B cell (primary cell): ENCODE results near the gene CLN5. TPM values are rescaled to one million over a fixed set of nuclear protein-coding genes. Genes with fewer than 3 reads are reported as not detected.

Experiments
- ATAC-seq: fragments of 200-7000 bp; cut with Tn5 transposase; one replicate; pipeline ENCODE4 v1.10.0; 2021; ENCODE audit warnings: low read depth, mild to moderate bottlenecking, moderate number of reproducible peaks, moderate library complexity
- CTCF ChIA-PET: fragments of 350-600 bp; sonication (Branson Sonifier 250); formaldehyde crosslinking; loops from one replicate; lab custom pipeline; 2021; ENCODE audit warnings: antibody characterized with exemption, inconsistent platforms; lab: Charles Lee
- POLR2A ChIA-PET: fragments of 350-600 bp; sonication (Branson Sonifier 250); formaldehyde crosslinking; loops from one replicate; lab custom pipeline; 2021; ENCODE audit warnings: antibody characterized with exemption; lab: Charles Lee
- DNase-seq: peaks from one replicate; pipeline ENCODE4 v3.0.0; 2013
- H2AFZ ChIP-seq: 2 replicates; pipeline ENCODE4 v1.6.1; 2012; ENCODE audit warnings: mild to moderate bottlenecking, low read depth, low read length; ENCODE audit not compliant: insufficient read depth, poor library complexity, severe bottlenecking
- H3K27ac ChIP-seq, 2 donors: 1 replicate in 1 of 2; 2 replicates in 1 of 2; pipeline ENCODE4 v1.5.1; 2012 to 2013; ENCODE audit warnings: low read length in 2 of 2, mild to moderate bottlenecking in 2 of 2, moderate library complexity in 1 of 2
- H3K27me3 ChIP-seq, 4 experiments: fragments of 200-600 bp in 1 of 4; sonication (generic) in 1 of 4; replicated peaks in 1 of 4; 1 replicate in 2 of 4; 2 replicates in 2 of 4; pipeline versions ENCODE4 v1.6.1 to v1.7.0; 2013 to 2016; ENCODE audit warnings: low read length in 3 of 4, mild to moderate bottlenecking in 2 of 4, mixed read lengths in 1 of 4, moderate library complexity in 1 of 4; ENCODE audit not compliant: insufficient read depth in 4 of 4, control insufficient read depth in 3 of 4; ENCODE audit errors: control extremely low read depth in 1 of 4
- H3K36me3 ChIP-seq, 2 experiments: replicated peaks in 1 of 2; 1 replicate in 1 of 2; 2 replicates in 1 of 2; pipeline versions ENCODE4 v1.6.1 to v1.7.1; 2013; ENCODE audit warnings: low read length in 1 of 2; ENCODE audit not compliant: insufficient read depth in 2 of 2, control insufficient read depth in 1 of 2; ENCODE audit errors: control extremely low read depth in 1 of 2, extremely low read depth in 1 of 2
- H3K4me1 ChIP-seq, 2 donors: fragments of 200-600 bp in 1 of 2; sonication (generic) in 1 of 2; 1 replicate in 1 of 2; 2 replicates in 1 of 2; pipeline versions ENCODE4 v1.5.1 to v1.6.1; 2013 to 2017; ENCODE audit warnings: low read length in 2 of 2; ENCODE audit not compliant: control insufficient read depth in 2 of 2, insufficient read depth in 2 of 2
- H3K4me2 ChIP-seq: replicated peaks from 2 replicates; pipeline ENCODE3; 2012; ENCODE audit warnings: mild to moderate bottlenecking, low read depth, low read length; ENCODE audit not compliant: poor library complexity, severe bottlenecking
- H3K4me3 ChIP-seq, 5 experiments: fragments of 200-600 bp in 1 of 5; sonication (generic) in 1 of 5; 1 replicate in 3 of 5; 2 replicates in 2 of 5; pipeline versions ENCODE4 v1.5.1 to v1.7.0; 2011 to 2016; ENCODE audit warnings: low read length in 4 of 5, mild to moderate bottlenecking in 4 of 5, low read depth in 2 of 5, control low read depth in 1 of 5, moderate library complexity in 1 of 5; ENCODE audit not compliant: insufficient read depth in 1 of 5; ENCODE audit errors: control extremely low read depth in 1 of 5, extremely low read depth in 1 of 5
- H3K79me2 ChIP-seq: fragments of 200-600 bp; sonication (generic); one replicate; pipeline ENCODE4 v1.6.0; 2016; ENCODE audit warnings: low read length; ENCODE audit not compliant: control insufficient read depth, insufficient read depth
- H3K9ac ChIP-seq: fragments of 200-600 bp; sonication (generic); 2 replicates; pipeline ENCODE4 v1.6.1; 2017; ENCODE audit warnings: mild to moderate bottlenecking, low read length, moderate library complexity
- H3K9me3 ChIP-seq, 3 donors: one replicate each; pipeline versions ENCODE4 v1.6.1 to v1.7.1; 2013; ENCODE audit warnings: low read length in 2 of 3; ENCODE audit not compliant: control insufficient read depth in 2 of 3, insufficient read depth in 1 of 3; ENCODE audit errors: control extremely low read depth in 1 of 3
- H4K20me1 ChIP-seq: 2 replicates; pipeline ENCODE4 v1.6.0; 2012; ENCODE audit warnings: mild to moderate bottlenecking, low read length; ENCODE audit not compliant: insufficient read depth, control insufficient read depth, poor library complexity, severe bottlenecking
- H3K27ac Mint-ChIP-seq: one replicate; pipeline ENCODE4 v1.8.0; 2021; ENCODE audit warnings: mixed read lengths
- H3K27me3 Mint-ChIP-seq: one replicate; pipeline ENCODE4 v1.8.0; 2021; ENCODE audit warnings: mixed read lengths
- H3K4me1 Mint-ChIP-seq: one replicate; pipeline ENCODE4 v1.8.0; 2021; ENCODE audit warnings: mixed read lengths
- H3K4me3 Mint-ChIP-seq: one replicate; pipeline ENCODE4 v1.8.0; 2021; ENCODE audit warnings: mixed read lengths
- H3K9me3 Mint-ChIP-seq: one replicate; pipeline ENCODE4 v1.8.0; 2022; ENCODE audit warnings: mixed read lengths; ENCODE audit not compliant: insufficient read depth
- CTCF ChIP-seq: fragments of 200-600 bp; IDR thresholded peaks from one replicate; pipeline ENCODE4 v1.8.0; 2022; ENCODE audit warnings: antibody characterized with exemption, mild to moderate bottlenecking
- EZH2 ChIP-seq: IDR thresholded peaks from 2 replicates; pipeline ENCODE4 v1.6.1; 2012; ENCODE audit warnings: borderline replicate concordance, low read depth, mild to moderate bottlenecking, moderate library complexity, low read length; ENCODE audit not compliant: insufficient read depth, poor library complexity, severe bottlenecking
- WGBS: methylation state at CpG from one replicate; pipeline ENCODE4 v1.1.5; 2013; ENCODE audit warnings: missing lambda C conversion rate; ENCODE audit not compliant: insufficient coverage; 5-methylcytosine and 5-hydroxymethylcytosine counted together
- intact Hi-C: fragments of 100-400 bp; cut with micrococcal nuclease; formaldehyde crosslinking; loops from one replicate; pipeline ENCODE4 v1.10.0; 2022
- polyA plus RNA-seq: library from polyadenylated mRNA; depleted of rRNA; stranded (reverse); fragments of >200 nt; gene quantifications from 2 replicates; pipeline ENCODE4 v1.2.3, GENCODE V29; 2012
- total RNA-seq, 2 donors: library from RNA; stranded (reverse); fragments of 120-200 nt in 1 of 2; gene quantifications; 1 replicate in 1 of 2; 2 replicates in 1 of 2; pipeline versions ENCODE4 v1.2.3 to v1.2.4, GENCODE V29; 2013 to 2022

Gene CLN5
- total and polyA plus RNA-seq, 2 donors (not counting 1 experiment from before 2014, with no cell fraction given), result 11.9 to 36.9 TPM

- Mint-ChIP-seq H3K27me3 (peaks cover 22% of the 10 kb centered on the region), H3K4me3 (no peak within 1 kb of the TSS), H3K9me3 (no peaks in the 10 kb centered on the region), H3K27ac (no peak within 1 kb of the TSS), H3K4me1 (no peaks in the 10 kb centered on the region)
- ChIA-PET POLR2A (no interaction called here), CTCF (no interaction called here)
- Histone ChIP-seq H3K4me3 (no peak within 1 kb of the TSS), H4K20me1 (no peaks in the 10 kb centered on the region), H2AFZ (no peak within 1 kb of the TSS), H3K9me3 (peaks cover 0 to 2% (median 0%) of the 10 kb centered on the region in 3 donors), H3K9ac (no peak within 1 kb of the TSS), H3K27ac (no peak within 1 kb of the TSS), H3K4me1 (no peaks in the 10 kb centered on the region), H3K36me3 (no peaks in the 10 kb centered on the region), H3K79me2 (no peaks in the 10 kb centered on the region), H3K4me2 (no peak within 1 kb of the TSS), H3K27me3 (no peaks in the 10 kb centered on the region)
- intact Hi-C loops, result no loop called here
- DNase-seq (no peak), ATAC-seq (no peak)
- no CpG with 5 or more reads among the region's 2 CpGs for WGBS
- TF ChIP-seq CTCF (no peak), EZH2 (no peak)
Observed at GRCh38 chr13:76948149-76948548, 43.7 kb upstream of the CLN5 start, which contains the start of gene ACOD1. ACOD1 (plus strand) TSS chr13:76948511; CDS start chr13:76948559, 48 bp downstream.

- DNase-seq, result no peak
- no peaks in the 10 kb centered on the region for H3K4me1 Mint-ChIP-seq
- no peak overlapping the region for H3K27ac ChIP-seq
- no peaks in the 10 kb centered on the region for H3K36me3 ChIP-seq
- no peaks in the 10 kb centered on the region for H3K79me2 ChIP-seq
- ATAC-seq, result no peak
- no peak overlapping the region for H3K9ac ChIP-seq
- POLR2A ChIA-PET, result no interaction called here
- H3K27ac Mint-ChIP-seq, result no peak overlapping the region
- no peak overlapping the region for H3K4me2 ChIP-seq
- no peaks in the 10 kb centered on the region for H4K20me1 ChIP-seq
- H3K9me3 Mint-ChIP-seq, result no peaks in the 10 kb centered on the region
- H3K9me3 ChIP-seq, result peaks cover 0 to 2% (median 0%) of the 10 kb centered on the region in 3 donors
- H3K4me1 ChIP-seq, result no peaks in the 10 kb centered on the region
- WGBS, result no CpG with 5 or more reads among the region's 2 CpGs
- H3K27me3 Mint-ChIP-seq, result peaks cover 26% of the 10 kb centered on the region
- intact Hi-C loops, result no loop called here
- H3K4me3 ChIP-seq, result no peak overlapping the region
- H3K27me3 ChIP-seq, result no peaks in the 10 kb centered on the region
- no peak overlapping the region for H2AFZ ChIP-seq
- H3K4me3 Mint-ChIP-seq, result no peak overlapping the region
- TF ChIP-seq CTCF (no peak), EZH2 (no peak)
- CTCF ChIA-PET, result interaction anchor here (1.3 kb wide), 1 partner anchor 30 kb away, joined by 4 read pairs; no protein-coding TSS in a partner anchor
Observed at GRCh38 chr13:76950101-76950500, 41.8 kb upstream of the CLN5 start.
